ENCODE measurements around the gene FANCD2OS. TPM values are rescaled to one million over a fixed set of nuclear protein-coding genes. Genes with fewer than 3 reads are reported as not detected.

FANCD2OS gene
- total RNA-seq, 1 experiment from 2014 or later: not detected

- Histone ChIP-seq H3K27ac (no peak overlapping the region), H3K4me2 (peak overlapping the region; percentile 88), H3K4me1 (replicated peaks; ENCODE audit: insufficient read depth) (peaks cover 8% of the 10 kb centered on the region), H3K36me3 (ENCODE audit: low read depth) (0 out of 2 replicates have a peak, but pooled peaks cover 8% of the 10 kb centered on the region), H3K79me2 (ENCODE audit: low read depth) (peaks cover 56% of the 10 kb centered on the region), H3K9me3 (ENCODE audit: insufficient read depth, low read depth) (no peaks in the 10 kb centered on the region), H3K27me3 (ENCODE audit: insufficient read depth, low read depth) (no peaks in the 10 kb centered on the region), H3K4me3 (peak overlapping the region; percentile 75), H3F3A (ENCODE audit: insufficient read depth, low read depth) (no peaks in the 10 kb centered on the region; the same call in 1 of the 2 replicates), H2AFZ (peak overlapping the region; percentile 95), H4K20me1 (ENCODE audit: insufficient read depth) (peaks cover 13% of the 10 kb centered on the region; the same call in 1 of the 2 replicates), H3K9me2 (ENCODE audit: insufficient read depth) (no peaks in the 10 kb centered on the region)
- no peak for DNase-seq
- TF ChIP-seq, protein P1, sequence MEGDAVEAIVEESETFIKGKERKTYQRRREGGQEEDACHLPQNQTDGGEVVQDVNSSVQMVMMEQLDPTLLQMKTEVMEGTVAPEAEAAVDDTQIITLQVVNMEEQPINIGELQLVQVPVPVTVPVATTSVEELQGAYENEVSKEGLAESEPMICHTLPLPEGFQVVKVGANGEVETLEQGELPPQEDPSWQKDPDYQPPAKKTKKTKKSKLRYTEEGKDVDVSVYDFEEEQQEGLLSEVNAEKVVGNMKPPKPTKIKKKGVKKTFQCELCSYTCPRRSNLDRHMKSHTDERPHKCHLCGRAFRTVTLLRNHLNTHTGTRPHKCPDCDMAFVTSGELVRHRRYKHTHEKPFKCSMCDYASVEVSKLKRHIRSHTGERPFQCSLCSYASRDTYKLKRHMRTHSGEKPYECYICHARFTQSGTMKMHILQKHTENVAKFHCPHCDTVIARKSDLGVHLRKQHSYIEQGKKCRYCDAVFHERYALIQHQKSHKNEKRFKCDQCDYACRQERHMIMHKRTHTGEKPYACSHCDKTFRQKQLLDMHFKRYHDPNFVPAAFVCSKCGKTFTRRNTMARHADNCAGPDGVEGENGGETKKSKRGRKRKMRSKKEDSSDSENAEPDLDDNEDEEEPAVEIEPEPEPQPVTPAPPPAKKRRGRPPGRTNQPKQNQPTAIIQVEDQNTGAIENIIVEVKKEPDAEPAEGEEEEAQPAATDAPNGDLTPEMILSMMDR (conservative IDR thresholded peaks at IDR 0.05): no peak
- TF ChIP-seq EZH2 (IDR thresholded peaks at IDR 0.05; ENCODE audit: low read depth): no peak
- CTCF ChIA-PET: interaction anchor here (0.5 kb wide), 1 partner anchor 384 kb away, joined by 3 read pairs; no protein-coding TSS in a partner anchor
- BruUV-seq (replicated peaks): no TSS peak
- intact Hi-C loops (cut with micrococcal nuclease; ENCODE audit: unreplicated experiment): no loop called here
- POLR2A ChIA-PET (ENCODE audit: unreplicated experiment): no interaction called here
Observed at GRCh38 chr3:10116138-10116460, 8.0 kb upstream of the FANCD2OS start.

GRCh38 chr3:10115326-10116137 is 7.5 kb upstream of the FANCD2OS start, which contains the start of gene BRK1:
Gene BRK1, plus strand, starts transcription at chr3:10115675. Its CDS starts 27 bp downstream, at chr3:10115702.
- H3K79me2 ChIP-seq (ENCODE audit: low read depth): peaks cover 50% of the 10 kb centered on the region
- H3K27ac ChIP-seq: peak within 1 kb of the TSS; percentile 41; the same call in 1 of the 2 replicates
- peak within 1 kb of the TSS; percentile 75 for H3K4me3 ChIP-seq
- TSS peak; percentile 39 for BruUV-seq (replicated peaks)
- peaks cover 8% of the 10 kb centered on the region for H3K4me1 ChIP-seq (replicated peaks; ENCODE audit: insufficient read depth)
- H3K27me3 ChIP-seq (ENCODE audit: insufficient read depth, low read depth): no peaks in the 10 kb centered on the region
- intact Hi-C loops (cut with micrococcal nuclease; ENCODE audit: unreplicated experiment): no loop called here
- ChIA-PET CTCF (interaction anchor here (0.5 to 0.6 kb wide), 5 partner anchors 27 to 383 kb away, joined by 3 to 14 read pairs (median 5); no protein-coding TSS in a partner anchor), POLR2A (ENCODE audit: unreplicated experiment) (interaction anchor here (0.5 to 0.7 kb wide), 7 partner anchors 13 to 1025 kb away, joined by 3 to 16 read pairs (median 5); no protein-coding TSS in a partner anchor)
- DNase-seq: peak; percentile 76 to 84
- H3K36me3 ChIP-seq (ENCODE audit: low read depth): 0 out of 2 replicates have a peak, but pooled peaks cover 4% of the 10 kb centered on the region
- peaks cover 13% of the 10 kb centered on the region; the same call in 1 of the 2 replicates for H4K20me1 ChIP-seq (ENCODE audit: insufficient read depth)
- H2AFZ ChIP-seq: peak within 1 kb of the TSS; percentile 95
- no peaks in the 10 kb centered on the region for H3K9me3 ChIP-seq (ENCODE audit: insufficient read depth, low read depth)
- H3K4me2 ChIP-seq: peak within 1 kb of the TSS; percentile 88
- H3F3A ChIP-seq (ENCODE audit: insufficient read depth, low read depth): no peaks in the 10 kb centered on the region; the same call in 1 of the 2 replicates
- H3K9me2 ChIP-seq (ENCODE audit: insufficient read depth): no peaks in the 10 kb centered on the region
- TF ChIP-seq, protein P1 (conservative IDR thresholded peaks at IDR 0.05): no peak
- no peak for TF ChIP-seq EZH2 (IDR thresholded peaks at IDR 0.05; ENCODE audit: low read depth)

DNA sequence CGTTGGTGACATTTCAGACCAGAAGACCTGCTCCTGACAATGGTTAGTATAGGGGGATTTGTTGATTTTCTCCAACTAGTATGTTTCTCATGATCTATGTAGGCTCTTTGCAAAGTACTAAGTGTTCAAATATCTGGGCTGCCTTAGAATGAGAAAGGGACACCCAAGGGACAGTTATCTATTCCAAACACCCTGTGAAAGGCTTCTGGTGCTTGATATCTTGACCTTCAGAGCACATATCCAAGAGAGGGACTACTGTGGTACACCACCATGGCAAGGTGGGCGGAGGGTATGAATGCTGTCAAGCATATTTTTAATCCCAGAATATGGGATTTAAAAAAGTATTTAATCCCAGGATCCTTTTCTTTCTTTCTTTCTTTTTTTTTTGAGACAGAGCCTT is 1.1 kb downstream of the FANCD2OS start:
- Histone ChIP-seq H2AFZ (no peak overlapping the region), H3K4me1 (replicated peaks; ENCODE audit: insufficient read depth) (no peaks in the 10 kb centered on the region), H3K27ac (no peak overlapping the region), H3F3A (ENCODE audit: insufficient read depth, low read depth) (no peaks in the 10 kb centered on the region), H3K9me3 (ENCODE audit: insufficient read depth, low read depth) (no peaks in the 10 kb centered on the region), H3K36me3 (ENCODE audit: low read depth) (no peaks in the 10 kb centered on the region), H3K4me3 (no peak overlapping the region), H3K27me3 (ENCODE audit: insufficient read depth, low read depth) (no peaks in the 10 kb centered on the region), H3K9me2 (ENCODE audit: insufficient read depth) (no peaks in the 10 kb centered on the region), H3K4me2 (no peak overlapping the region), H4K20me1 (ENCODE audit: insufficient read depth) (no peaks in the 10 kb centered on the region), H3K79me2 (ENCODE audit: low read depth) (no peaks in the 10 kb centered on the region)
- TF ChIP-seq, protein P1 (conservative IDR thresholded peaks at IDR 0.05): no peak
- TF ChIP-seq EZH2 (IDR thresholded peaks at IDR 0.05; ENCODE audit: low read depth): no peak
- ChIA-PET POLR2A (ENCODE audit: unreplicated experiment) (no interaction called here), CTCF (no interaction called here)
- intact Hi-C loops (cut with micrococcal nuclease; ENCODE audit: unreplicated experiment): no loop called here
- no TSS peak for BruUV-seq (replicated peaks)
- DNase-seq: no peak

Data from PC-9 (cell line).